ENCODE data around the gene AHCYL1. TPM values are rescaled to one million over a fixed set of nuclear protein-coding genes. Genes with fewer than 3 reads are reported as not detected.

Gene AHCYL1
- total RNA-seq, 1 donor from 2014 or later: 54.9 TPM

GRCh38 chr1:110035236-110035752 lies 50.7 kb downstream of the AHCYL1 start:
- DNase-seq (ENCODE audit: low spot score): peak; percentile 14

GRCh38 chr1:110038271-110038670 lies 53.7 kb downstream of the AHCYL1 start:
- no peak for DNase-seq (ENCODE audit: low spot score)

- no peak for DNase-seq (ENCODE audit: low spot score)
These were observed 55.1 kb downstream of the AHCYL1 start for GRCh38 chr1:110039641-110040040.

GRCh38 chr1:110040548-110040947 lies 56.0 kb downstream of the AHCYL1 start:
- no peak for DNase-seq (ENCODE audit: low spot score)

- no peak for DNase-seq (ENCODE audit: low spot score)
These were observed 58.5 kb downstream of the AHCYL1 start for GRCh38 chr1:110043016-110043415.

GRCh38 chr1:110047463-110047862 lies 62.9 kb downstream of the AHCYL1 start:
- DNase-seq (ENCODE audit: low spot score): no peak

- DNase-seq (ENCODE audit: low spot score): no peak
These were observed 63.7 kb downstream of the AHCYL1 start for GRCh38 chr1:110048240-110048639.

- DNase-seq (ENCODE audit: low spot score): no peak
These were observed 64.5 kb downstream of the AHCYL1 start for GRCh38 chr1:110048923-110049601.

- DNase-seq (ENCODE audit: low spot score): no peak
These were observed 65.4 kb downstream of the AHCYL1 start for GRCh38 chr1:110049801-110050601.

- DNase-seq (ENCODE audit: low spot score): no peak
These were observed 66.2 kb downstream of the AHCYL1 start for GRCh38 chr1:110050602-110051261.

- no peak for DNase-seq (ENCODE audit: low spot score)
These were observed 66.7 kb downstream of the AHCYL1 start for GRCh38 chr1:110051262-110051648.

GRCh38 chr1:110053552-110054428 lies 69.2 kb downstream of the AHCYL1 start:
- peak; percentile 57 for DNase-seq (ENCODE audit: low spot score)

- DNase-seq (ENCODE audit: low spot score): no peak
These were observed 71.1 kb downstream of the AHCYL1 start for GRCh38 chr1:110055493-110056284.

- no peak for DNase-seq (ENCODE audit: low spot score)
These were observed 71.7 kb downstream of the AHCYL1 start for GRCh38 chr1:110056285-110056683.

- no peak for DNase-seq (ENCODE audit: low spot score)
These were observed 72.2 kb downstream of the AHCYL1 start for GRCh38 chr1:110056776-110057175.

- no peak for DNase-seq (ENCODE audit: low spot score)
These were observed 73.5 kb downstream of the AHCYL1 start for GRCh38 chr1:110057963-110058518.

GRCh38 chr1:110058591-110058990 lies 74.0 kb downstream of the AHCYL1 start:
- no peak for DNase-seq (ENCODE audit: low spot score)

- peak; percentile 86 for DNase-seq (ENCODE audit: low spot score)
These were observed 74.7 kb downstream of the AHCYL1 start for GRCh38 chr1:110059133-110059863.

- no peak for DNase-seq (ENCODE audit: low spot score)
These were observed 75.6 kb downstream of the AHCYL1 start for GRCh38 chr1:110060034-110060661.

Measured in umbilical cord (tissue), 2 donors.